K562 (cell line): Measurements from ENCODE around the gene DIP2C. TPM values are rescaled to one million over a fixed set of nuclear protein-coding genes. Genes with fewer than 3 reads are reported as not detected.

Experiments
- ATAC-seq: fragments of 200-7000 bp; cut with Tn5 transposase; 3 replicates; pipeline ENCODE4 v1.9.1; 2020; ENCODE audit warnings: moderate library complexity
- BruUV-seq: library from RNA; stranded (reverse); fragments of 400-500 nt; replicated peaks from 2 replicates; lab custom pipeline; 2021; lab: Mats Ljungman, UMichigan
- CTCF ChIA-PET: fragments of 300-600 bp; formaldehyde crosslinking; extraction: SDS; loops from one replicate; lab custom pipeline; 2021; ENCODE audit warnings: low intra/inter-chr PET ratio; lab: Yijun Ruan, JAX
- POLR2A ChIA-PET: fragments of 300-600, 350-650 bp; sonication (Branson Sonifier 250); formaldehyde crosslinking; extraction: SDS; loops from one replicate; lab custom pipeline; 2021; ENCODE audit warnings: antibody characterized with exemption, inconsistent platforms; lab: Yijun Ruan, JAX
- DNase-seq, 4 experiments: peaks; one replicate each; pipeline versions ENCODE4 v3.0.0 to v3.0.0-alpha.2; 2011 to 2018; ENCODE audit warnings: low spot score in 3 of 4, mixed read lengths in 3 of 4; ENCODE audit errors: extremely low read depth in 1 of 4
- FAIRE-seq: peaks from 2 replicates; lab custom pipeline; 2011; peaks lifted over from hg19 to GRCh38; lab: Jason Lieb, UNC
- H2AFZ ChIP-seq: 2 replicates; pipeline ENCODE4 v1.6.0; 2011; ENCODE audit warnings: low read depth, low read length, control low read depth, inconsistent platforms
- H3K27ac ChIP-seq: fragments of 200-600 bp; 3 replicates; pipeline ENCODE4 v1.8.0; 2011; ENCODE audit warnings: low read depth, mild to moderate bottlenecking, control low read depth, inconsistent platforms, low read length, moderate library complexity, mixed read lengths; ENCODE audit errors: extremely low read depth
- H3K27me3 ChIP-seq, 2 experiments: fragments of 300-600 bp in 1 of 2; 2 replicates in 1 of 2; 3 replicates in 1 of 2; pipeline versions ENCODE4 v1.6.0 to v1.8.0; 2011; ENCODE audit warnings: inconsistent platforms in 2 of 2, low read length in 2 of 2, mild to moderate bottlenecking in 1 of 2, mixed read lengths in 1 of 2, moderate library complexity in 1 of 2; ENCODE audit not compliant: control insufficient read depth in 2 of 2, insufficient read depth in 2 of 2
- H3K36me3 ChIP-seq: fragments of 300-600 bp; 3 replicates; pipeline ENCODE4 v1.8.0; 2011; ENCODE audit warnings: mild to moderate bottlenecking, low read length, inconsistent platforms; ENCODE audit not compliant: control insufficient read depth, insufficient read depth
- H3K4me1 ChIP-seq, 2 experiments: fragments of 200-600 bp in 1 of 2; replicated peaks in 1 of 2; 2 replicates in 1 of 2; 3 replicates in 1 of 2; pipeline versions ENCODE4 v1.5.1 to v1.8.0; 2011; ENCODE audit warnings: inconsistent platforms in 2 of 2, low read length in 2 of 2, mild to moderate bottlenecking in 1 of 2, mixed read lengths in 1 of 2, moderate library complexity in 1 of 2; ENCODE audit not compliant: control insufficient read depth in 2 of 2, insufficient read depth in 2 of 2
- H3K4me2 ChIP-seq: 2 replicates; pipeline ENCODE4 v1.6.1; 2011; ENCODE audit warnings: low read length, control low read depth, inconsistent platforms, mixed read lengths; ENCODE audit not compliant: insufficient read depth
- H3K4me3 ChIP-seq: fragments of 200-600 bp; sonication (generic), shearing (Covaris generic); 2 replicates; pipeline ENCODE4 v1.5.1; 2016; ENCODE audit warnings: control low read depth, inconsistent platforms
- H3K79me2 ChIP-seq: fragments of 200-600 bp; 3 replicates; pipeline ENCODE4 v1.8.0; 2011; ENCODE audit warnings: low read length, inconsistent platforms; ENCODE audit not compliant: control insufficient read depth, insufficient read depth
- H3K9ac ChIP-seq, 2 experiments: 2 replicates each; pipeline versions ENCODE4 v1.6.0 to v1.6.1; 2011; ENCODE audit warnings: low read depth in 2 of 2, low read length in 2 of 2, control low read depth in 1 of 2, inconsistent platforms in 1 of 2, mild to moderate bottlenecking in 1 of 2, mixed read lengths in 1 of 2; ENCODE audit not compliant: insufficient read depth in 1 of 2
- H3K9me1 ChIP-seq: one replicate; pipeline ENCODE4 v1.6.0; 2011; ENCODE audit warnings: inconsistent platforms, mild to moderate bottlenecking, low read length, moderate library complexity; ENCODE audit not compliant: control insufficient read depth, insufficient read depth
- H3K9me3 ChIP-seq: replicated peaks from 2 replicates; pipeline ENCODE4 v1.5.1; 2011; ENCODE audit warnings: low read depth, low read length, inconsistent platforms; ENCODE audit not compliant: control insufficient read depth, insufficient read depth
- H4K20me1 ChIP-seq: replicated peaks from 2 replicates; pipeline ENCODE4 v1.6.1; 2011; ENCODE audit warnings: low read length, inconsistent platforms, mixed read lengths; ENCODE audit not compliant: control insufficient read depth, insufficient read depth
- CC2D1A ChIP-seq: fragments of 450-650 bp; IDR thresholded peaks from 2 replicates; pipeline ENCODE4 v1.6.1; 2017; ENCODE audit warnings: mild to moderate bottlenecking
- FIP1L1 ChIP-seq: fragments of 200-400 bp; formaldehyde crosslinking; IDR thresholded peaks from 2 replicates; pipeline ENCODE4 v1.6.1; 2018; ENCODE audit warnings: mild to moderate bottlenecking, low read depth, low read length; ENCODE audit not compliant: poor library complexity, severe bottlenecking
- NFIX ChIP-seq: fragments of 250-450 bp; sonication (Bioruptor Pico); IDR thresholded peaks from 2 replicates; pipeline ENCODE4 v1.4.0; 2020; ENCODE audit warnings: low read depth, mild to moderate bottlenecking, moderate library complexity
- RCOR1 ChIP-seq, 2 experiments: IDR thresholded peaks; 2 replicates each; pipeline ENCODE4 v1.6.1; 2012; ENCODE audit warnings: low read depth in 2 of 2, low read length in 2 of 2, borderline replicate concordance in 1 of 2, improper control_type of control experiment in 1 of 2
- RFX5 ChIP-seq: IDR thresholded peaks from 2 replicates; pipeline ENCODE4 v1.6.1; 2011; ENCODE audit warnings: low read depth, mild to moderate bottlenecking, improper control_type of control experiment, low read length
- SAP30 ChIP-seq: fragments of 200-600 bp; sonication (generic); IDR thresholded peaks from 2 replicates; pipeline ENCODE4 v1.6.1; 2012; ENCODE audit warnings: borderline replicate concordance, low read depth, mild to moderate bottlenecking, moderate library complexity, low read length, control low read depth, inconsistent platforms; ENCODE audit not compliant: insufficient read depth, poor library complexity, severe bottlenecking
- TCF7L2 ChIP-seq: fragments of 150-350 bp; IDR thresholded peaks from 2 replicates; pipeline ENCODE4 v1.6.1; 2016; ENCODE audit warnings: low read depth, mild to moderate bottlenecking, low read length, moderate library complexity
- THRAP3 ChIP-seq: fragments of 450-650 bp; IDR thresholded peaks from 2 replicates; pipeline ENCODE4 v1.6.1; 2016; ENCODE audit warnings: mild to moderate bottlenecking, inconsistent platforms, borderline replicate concordance
- ZNF175 ChIP-seq: fragments of 200-800 bp; sonication (Bioruptor generic); IDR thresholded peaks from 2 replicates; pipeline ENCODE4 v1.6.1; 2016; ENCODE audit warnings: low read depth, mild to moderate bottlenecking, missing genetic modification characterization, missing compliant biosample characterization
- ZNF311 ChIP-seq: fragments of 250-450 bp; sonication (Bioruptor Pico); IDR thresholded peaks from 2 replicates; pipeline ENCODE4 v1.4.0; 2020; ENCODE audit warnings: mild to moderate bottlenecking, moderate library complexity
- ZNF780A ChIP-seq: fragments of 250-450 bp; sonication (Bioruptor Pico); IDR thresholded peaks from 2 replicates; pipeline ENCODE4 v1.5.0; 2021; ENCODE audit warnings: mild to moderate bottlenecking
- ZSCAN29 ChIP-seq: fragments of 450-650 bp; IDR thresholded peaks from 2 replicates; pipeline ENCODE4 v1.6.1; 2017
- WGBS: fragments of 100-300 bp; shearing (Covaris generic); methylation state at CpG from one replicate; pipeline ENCODE4 v1.1.6; 2016; ENCODE audit warnings: low coverage, mixed read lengths; ENCODE audit not compliant: insufficient coverage; ENCODE audit errors: missing lambda C conversion rate; 5-methylcytosine and 5-hydroxymethylcytosine counted together
- in situ Hi-C: fragments of 300-500 bp; cut with MboI; formaldehyde crosslinking; loops from 4 replicates; pipeline ENCODE4 v1.15.0; 2018; ENCODE audit warnings: inconsistent platforms, mixed read lengths
- intact Hi-C: fragments of 100-400 bp; cut with micrococcal nuclease; formaldehyde crosslinking; loops from 2 replicates; pipeline ENCODE4 v1.14.2; 2022
- polyA plus RNA-seq, 8 experiments: library from polyadenylated mRNA; depleted of rRNA in 4 of 8; stranded (reverse) in 5 of 8; unstranded in 3 of 8; fragments of >200 nt; fragmentation: Nextera tagmentation in 2 of 8; fragmentation: Illumina TruSeq in 1 of 8; extraction: Ambion mirVana in 2 of 8; extraction: Trizol in 1 of 8; gene quantifications; 2 replicates each; pipeline versions ENCODE4 v1.2.1 to v1.2.3, GENCODE V29; 2011 to 2014; ENCODE audit warnings: inconsistent platforms in 1 of 8, missing spikeins in 1 of 8
- total RNA-seq, 7 experiments: library from RNA; depleted of rRNA in 6 of 7; stranded (reverse); fragments of >200 nt in 6 of 7; fragmentation: Illumina TruSeq in 2 of 7; extraction: Trizol in 2 of 7; gene quantifications; 2 replicates each; pipeline versions ENCODE4 v1.2.1 to v1.2.3, GENCODE V29; 2011 to 2021; ENCODE audit warnings: low replicate concordance in 1 of 7
- TF ChIP-seq, protein P1 (sequence below): sonication (generic); formaldehyde crosslinking; IDR thresholded peaks from 2 replicates; pipeline ENCODE4 v1.4.0; 2020; ENCODE audit warnings: mild to moderate bottlenecking, missing genetic modification reagents
- TF ChIP-seq, protein P2 (sequence below): fragments of 250-450 bp; sonication (Bioruptor Pico); IDR thresholded peaks from 2 replicates; pipeline ENCODE4 v1.8.0; 2021; ENCODE audit warnings: moderate library complexity, mild to moderate bottlenecking, inconsistent platforms

Gene DIP2C
- total and polyA plus RNA-seq, 9 of the 15 experiments (the other 6 are each of a cell fraction or from before 2014, with no cell fraction given): 0.01 TPM; not detected in 8

DNA sequence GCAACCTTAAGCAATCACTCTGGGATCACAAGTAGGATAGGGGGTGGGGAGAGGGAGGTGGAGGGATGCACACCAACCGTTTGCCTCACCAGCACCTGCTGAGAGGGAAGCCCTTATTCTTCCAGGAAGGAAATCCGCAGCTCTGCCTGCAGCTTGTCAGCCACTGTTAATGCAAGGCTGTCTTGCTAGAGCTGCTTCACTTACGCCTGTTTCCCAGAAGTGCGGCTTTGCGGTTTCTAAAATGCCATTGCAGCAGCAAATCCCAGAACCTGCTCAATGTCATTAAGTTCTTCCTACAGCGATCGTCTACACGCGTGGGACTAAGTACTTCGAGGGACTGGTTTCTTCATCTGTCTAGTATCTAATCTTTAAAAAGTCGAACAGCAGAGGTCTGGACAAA lies 363.1 kb downstream of the DIP2C start:
- Histone ChIP-seq H3K9me3 (no peaks in the 10 kb centered on the region), H3K4me1 (no peaks in the 10 kb centered on the region; a peak in 1 of 5 replicates), H2AFZ (no peak overlapping the region), H3K79me2 (no peaks in the 10 kb centered on the region), H3K27ac (no peak overlapping the region), H3K9me1 (no peaks in the 10 kb centered on the region), H4K20me1 (no peaks in the 10 kb centered on the region; the same call in 1 of the 2 replicates), H3K36me3 (no peaks in the 10 kb centered on the region), H3K9ac (no peak overlapping the region), H3K4me2 (no peak overlapping the region), H3K4me3 (no peak overlapping the region), H3K27me3 (peaks cover 13 to 50% of the 10 kb centered on the region in 2 experiments)
- POLR2A ChIA-PET: no interaction called here
- BruUV-seq: no TSS peak
- WGBS: 8% methylated on average over 11 of the region's 11 CpGs
- in situ Hi-C loops (no loop called here), intact Hi-C loops (no loop called here)
- FAIRE-seq: no peak
- CTCF ChIA-PET: no interaction called here
- TF ChIP-seq CC2D1A (no peak), NFIX (CRISPR knock-in tag) (no peak), SAP30 (no peak), TCF7L2 (no peak), ZNF311 (no peak), THRAP3 (no peak), RCOR1 (IDR thresholded peaks at IDR 0.05; ENCODE audit: borderline replicate concordance in 1 of 2, low read depth in 2 of 2, low read length in 2 of 2) (no peak), ZNF175 (no peak), ZSCAN29 (no peak), FIP1L1 (no peak), ZNF780A (CRISPR knock-in tag) (no peak), RFX5 (no peak)
- TF ChIP-seq, protein P1, sequence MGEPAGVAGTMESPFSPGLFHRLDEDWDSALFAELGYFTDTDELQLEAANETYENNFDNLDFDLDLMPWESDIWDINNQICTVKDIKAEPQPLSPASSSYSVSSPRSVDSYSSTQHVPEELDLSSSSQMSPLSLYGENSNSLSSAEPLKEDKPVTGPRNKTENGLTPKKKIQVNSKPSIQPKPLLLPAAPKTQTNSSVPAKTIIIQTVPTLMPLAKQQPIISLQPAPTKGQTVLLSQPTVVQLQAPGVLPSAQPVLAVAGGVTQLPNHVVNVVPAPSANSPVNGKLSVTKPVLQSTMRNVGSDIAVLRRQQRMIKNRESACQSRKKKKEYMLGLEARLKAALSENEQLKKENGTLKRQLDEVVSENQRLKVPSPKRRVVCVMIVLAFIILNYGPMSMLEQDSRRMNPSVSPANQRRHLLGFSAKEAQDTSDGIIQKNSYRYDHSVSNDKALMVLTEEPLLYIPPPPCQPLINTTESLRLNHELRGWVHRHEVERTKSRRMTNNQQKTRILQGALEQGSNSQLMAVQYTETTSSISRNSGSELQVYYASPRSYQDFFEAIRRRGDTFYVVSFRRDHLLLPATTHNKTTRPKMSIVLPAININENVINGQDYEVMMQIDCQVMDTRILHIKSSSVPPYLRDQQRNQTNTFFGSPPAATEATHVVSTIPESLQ: no peak
- TF ChIP-seq, protein P2, sequence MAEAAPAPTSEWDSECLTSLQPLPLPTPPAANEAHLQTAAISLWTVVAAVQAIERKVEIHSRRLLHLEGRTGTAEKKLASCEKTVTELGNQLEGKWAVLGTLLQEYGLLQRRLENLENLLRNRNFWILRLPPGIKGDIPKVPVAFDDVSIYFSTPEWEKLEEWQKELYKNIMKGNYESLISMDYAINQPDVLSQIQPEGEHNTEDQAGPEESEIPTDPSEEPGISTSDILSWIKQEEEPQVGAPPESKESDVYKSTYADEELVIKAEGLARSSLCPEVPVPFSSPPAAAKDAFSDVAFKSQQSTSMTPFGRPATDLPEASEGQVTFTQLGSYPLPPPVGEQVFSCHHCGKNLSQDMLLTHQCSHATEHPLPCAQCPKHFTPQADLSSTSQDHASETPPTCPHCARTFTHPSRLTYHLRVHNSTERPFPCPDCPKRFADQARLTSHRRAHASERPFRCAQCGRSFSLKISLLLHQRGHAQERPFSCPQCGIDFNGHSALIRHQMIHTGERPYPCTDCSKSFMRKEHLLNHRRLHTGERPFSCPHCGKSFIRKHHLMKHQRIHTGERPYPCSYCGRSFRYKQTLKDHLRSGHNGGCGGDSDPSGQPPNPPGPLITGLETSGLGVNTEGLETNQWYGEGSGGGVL (CRISPR knock-in tag): no peak
- ATAC-seq: no peak
- DNase-seq: no peak
